HG02623 (cell line): Measurements from ENCODE around the gene SEC24D.

Experiments used
- ATAC-seq: cut with Tn5 transposase; IDR thresholded peaks from one replicate; pipeline ENCODE4 v1.9.1; 2021; ENCODE audit warnings: moderate library complexity; ENCODE audit not compliant: unreplicated experiment

The SEC24D gene

GRCh38 chr4:118754890-118755289 lies 81.0 kb downstream of the SEC24D start:
- ATAC-seq = no peak

GRCh38 chr4:118753685-118754084 lies 82.2 kb downstream of the SEC24D start:
- ATAC-seq = no peak

- no peak for ATAC-seq
These were observed 82.8 kb downstream of the SEC24D start for GRCh38 chr4:118753096-118753495.

- no peak for ATAC-seq
These were observed 83.4 kb downstream of the SEC24D start for GRCh38 chr4:118752551-118752950.

- no peak for ATAC-seq
These were observed 84.2 kb downstream of the SEC24D start for GRCh38 chr4:118751629-118752323.

GRCh38 chr4:118749347-118749988 lies 86.5 kb downstream of the SEC24D start:
- no peak for ATAC-seq

GRCh38 chr4:118746251-118746919 lies 89.5 kb downstream of the SEC24D start:
- ATAC-seq = no peak

GRCh38 chr4:118745357-118745756 lies 90.6 kb downstream of the SEC24D start:
- ATAC-seq = no peak

- no peak for ATAC-seq
These were observed 92.1 kb downstream of the SEC24D start for GRCh38 chr4:118743867-118744266.

GRCh38 chr4:118742050-118742449 lies 93.9 kb downstream of the SEC24D start:
- ATAC-seq = no peak

GRCh38 chr4:118741301-118741855 lies 94.5 kb downstream of the SEC24D start:
- no peak for ATAC-seq

GRCh38 chr4:118740869-118741268 lies 95.1 kb downstream of the SEC24D start:
- ATAC-seq = no peak

- no peak for ATAC-seq
These were observed 96.8 kb downstream of the SEC24D start for GRCh38 chr4:118739022-118739713.

- ATAC-seq = no peak
These were observed 97.8 kb downstream of the SEC24D start for GRCh38 chr4:118738090-118738489.

GRCh38 chr4:118736900-118737299 lies 99.0 kb downstream of the SEC24D start:
- no peak for ATAC-seq

- no peak for ATAC-seq
These were observed 101.3 kb downstream of the SEC24D start for GRCh38 chr4:118734491-118735205.

- ATAC-seq = no peak
These were observed 103.2 kb downstream of the SEC24D start for GRCh38 chr4:118732591-118733330.

- ATAC-seq = no peak
These were observed 105.2 kb downstream of the SEC24D start for GRCh38 chr4:118730683-118731082.

- ATAC-seq = no peak
These were observed 106.3 kb downstream of the SEC24D start for GRCh38 chr4:118729287-118730286.
